ENCODE data around the gene ADAMTS12. TPM values are rescaled to one million over a fixed set of nuclear protein-coding genes. Genes with fewer than 3 reads are reported as not detected.

Gene ADAMTS12
- total and polyA plus RNA-seq, 9 of the 15 experiments (the other 6 are each of a cell fraction or from before 2014, with no cell fraction given): 0.11 TPM; not detected in 8

DNA sequence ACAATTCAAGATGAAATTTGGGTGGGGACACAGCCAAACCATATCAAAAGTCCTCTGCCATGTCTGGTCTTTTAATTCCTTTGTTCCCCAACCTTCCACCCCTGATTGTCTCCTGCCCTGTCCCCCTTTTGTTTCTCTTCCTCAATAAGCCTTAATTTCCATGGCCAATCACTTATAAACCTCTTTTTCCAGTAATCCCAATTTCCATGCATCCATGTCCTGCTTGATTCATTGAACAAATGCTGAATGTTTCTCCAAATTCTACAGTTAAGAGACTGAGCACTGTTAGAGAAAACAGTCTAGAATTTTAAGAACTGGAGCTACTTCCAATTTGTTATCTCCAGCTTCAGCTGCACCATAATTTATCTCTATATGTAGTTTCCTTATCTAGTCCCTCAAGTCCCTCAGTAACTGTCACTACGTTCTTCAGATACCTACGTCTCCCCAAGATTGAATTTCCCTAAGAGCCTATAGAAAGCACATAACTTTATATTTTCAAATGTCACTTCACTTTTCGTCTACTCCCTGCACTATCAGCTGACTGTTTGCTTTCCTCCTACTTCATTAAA lies 416.8 kb downstream of the ADAMTS12 start (continued):
- TF ChIP-seq, protein P1, sequence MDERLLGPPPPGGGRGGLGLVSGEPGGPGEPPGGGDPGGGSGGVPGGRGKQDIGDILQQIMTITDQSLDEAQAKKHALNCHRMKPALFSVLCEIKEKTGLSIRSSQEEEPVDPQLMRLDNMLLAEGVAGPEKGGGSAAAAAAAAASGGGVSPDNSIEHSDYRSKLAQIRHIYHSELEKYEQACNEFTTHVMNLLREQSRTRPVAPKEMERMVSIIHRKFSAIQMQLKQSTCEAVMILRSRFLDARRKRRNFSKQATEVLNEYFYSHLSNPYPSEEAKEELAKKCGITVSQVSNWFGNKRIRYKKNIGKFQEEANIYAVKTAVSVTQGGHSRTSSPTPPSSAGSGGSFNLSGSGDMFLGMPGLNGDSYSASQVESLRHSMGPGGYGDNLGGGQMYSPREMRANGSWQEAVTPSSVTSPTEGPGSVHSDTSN (CRISPR knock-in tag; IDR thresholded peaks at IDR 0.05; ENCODE audit: low read depth): no peak
- TF ChIP-seq, protein P1 (tag; conservative IDR thresholded peaks at IDR 0.05; ENCODE audit: low read depth): peak; percentile 82
- peak; percentile 49; the same call in 1 of the 2 replicates for TF ChIP-seq CC2D1A (IDR thresholded peaks at IDR 0.05)
- peak; percentile 92 for TF ChIP-seq MEIS2 (IDR thresholded peaks at IDR 0.05; ENCODE audit: partially characterized antibody)
- TF ChIP-seq NFIC (IDR thresholded peaks at IDR 0.05): peak; percentile 68
- TF ChIP-seq HSF4 (CRISPR knock-in tag; IDR thresholded peaks at IDR 0.05; ENCODE audit: borderline replicate concordance): no peak
- TF ChIP-seq, protein P2, sequence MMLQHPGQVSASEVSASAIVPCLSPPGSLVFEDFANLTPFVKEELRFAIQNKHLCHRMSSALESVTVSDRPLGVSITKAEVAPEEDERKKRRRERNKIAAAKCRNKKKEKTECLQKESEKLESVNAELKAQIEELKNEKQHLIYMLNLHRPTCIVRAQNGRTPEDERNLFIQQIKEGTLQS (IDR thresholded peaks at IDR 0.05): no peak
- TF ChIP-seq, protein P2 (CRISPR knock-in tag; conservative IDR thresholded peaks at IDR 0.05): no peak
- TF ChIP-seq, protein P3, sequence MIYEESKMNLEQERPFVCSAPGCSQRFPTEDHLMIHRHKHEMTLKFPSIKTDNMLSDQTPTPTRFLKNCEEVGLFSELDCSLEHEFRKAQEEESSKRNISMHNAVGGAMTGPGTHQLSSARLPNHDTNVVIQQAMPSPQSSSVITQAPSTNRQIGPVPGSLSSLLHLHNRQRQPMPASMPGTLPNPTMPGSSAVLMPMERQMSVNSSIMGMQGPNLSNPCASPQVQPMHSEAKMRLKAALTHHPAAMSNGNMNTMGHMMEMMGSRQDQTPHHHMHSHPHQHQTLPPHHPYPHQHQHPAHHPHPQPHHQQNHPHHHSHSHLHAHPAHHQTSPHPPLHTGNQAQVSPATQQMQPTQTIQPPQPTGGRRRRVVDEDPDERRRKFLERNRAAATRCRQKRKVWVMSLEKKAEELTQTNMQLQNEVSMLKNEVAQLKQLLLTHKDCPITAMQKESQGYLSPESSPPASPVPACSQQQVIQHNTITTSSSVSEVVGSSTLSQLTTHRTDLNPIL (CRISPR knock-in tag; IDR thresholded peaks at IDR 0.05): no peak
- TF ChIP-seq ZNF644 (tag; IDR thresholded peaks at IDR 0.05; ENCODE audit: low read depth): 0 out of 2 replicates have a peak, but pooled peaks have one; percentile 49
- TF ChIP-seq, protein P4, sequence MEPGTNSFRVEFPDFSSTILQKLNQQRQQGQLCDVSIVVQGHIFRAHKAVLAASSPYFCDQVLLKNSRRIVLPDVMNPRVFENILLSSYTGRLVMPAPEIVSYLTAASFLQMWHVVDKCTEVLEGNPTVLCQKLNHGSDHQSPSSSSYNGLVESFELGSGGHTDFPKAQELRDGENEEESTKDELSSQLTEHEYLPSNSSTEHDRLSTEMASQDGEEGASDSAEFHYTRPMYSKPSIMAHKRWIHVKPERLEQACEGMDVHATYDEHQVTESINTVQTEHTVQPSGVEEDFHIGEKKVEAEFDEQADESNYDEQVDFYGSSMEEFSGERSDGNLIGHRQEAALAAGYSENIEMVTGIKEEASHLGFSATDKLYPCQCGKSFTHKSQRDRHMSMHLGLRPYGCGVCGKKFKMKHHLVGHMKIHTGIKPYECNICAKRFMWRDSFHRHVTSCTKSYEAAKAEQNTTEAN (CRISPR knock-in tag; IDR thresholded peaks at IDR 0.05): no peak
- peak; percentile 86 for TF ChIP-seq SMARCA4 (IDR thresholded peaks at IDR 0.05)
- TF ChIP-seq, protein P5, sequence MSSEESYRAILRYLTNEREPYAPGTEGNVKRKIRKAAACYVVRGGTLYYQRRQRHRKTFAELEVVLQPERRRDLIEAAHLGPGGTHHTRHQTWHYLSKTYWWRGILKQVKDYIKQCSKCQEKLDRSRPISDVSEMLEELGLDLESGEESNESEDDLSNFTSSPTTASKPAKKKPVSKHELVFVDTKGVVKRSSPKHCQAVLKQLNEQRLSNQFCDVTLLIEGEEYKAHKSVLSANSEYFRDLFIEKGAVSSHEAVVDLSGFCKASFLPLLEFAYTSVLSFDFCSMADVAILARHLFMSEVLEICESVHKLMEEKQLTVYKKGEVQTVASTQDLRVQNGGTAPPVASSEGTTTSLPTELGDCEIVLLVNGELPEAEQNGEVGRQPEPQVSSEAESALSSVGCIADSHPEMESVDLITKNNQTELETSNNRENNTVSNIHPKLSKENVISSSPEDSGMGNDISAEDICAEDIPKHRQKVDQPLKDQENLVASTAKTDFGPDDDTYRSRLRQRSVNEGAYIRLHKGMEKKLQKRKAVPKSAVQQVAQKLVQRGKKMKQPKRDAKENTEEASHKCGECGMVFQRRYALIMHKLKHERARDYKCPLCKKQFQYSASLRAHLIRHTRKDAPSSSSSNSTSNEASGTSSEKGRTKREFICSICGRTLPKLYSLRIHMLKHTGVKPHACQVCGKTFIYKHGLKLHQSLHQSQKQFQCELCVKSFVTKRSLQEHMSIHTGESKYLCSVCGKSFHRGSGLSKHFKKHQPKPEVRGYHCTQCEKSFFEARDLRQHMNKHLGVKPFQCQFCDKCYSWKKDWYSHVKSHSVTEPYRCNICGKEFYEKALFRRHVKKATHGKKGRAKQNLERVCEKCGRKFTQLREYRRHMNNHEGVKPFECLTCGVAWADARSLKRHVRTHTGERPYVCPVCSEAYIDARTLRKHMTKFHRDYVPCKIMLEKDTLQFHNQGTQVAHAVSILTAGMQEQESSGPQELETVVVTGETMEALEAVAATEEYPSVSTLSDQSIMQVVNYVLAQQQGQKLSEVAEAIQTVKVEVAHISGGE (CRISPR knock-in tag; IDR thresholded peaks at IDR 0.05): peak in 1 of 3 experiments; percentile 54; a peak in 2 of 6 replicates
- no peak for TF ChIP-seq ZNF589 (CRISPR knock-in tag; IDR thresholded peaks at IDR 0.05; ENCODE audit: low read depth)
- peak; percentile 73 for TF ChIP-seq SOX6 (IDR thresholded peaks at IDR 0.05)
- no peak for TF ChIP-seq MED1 (CRISPR knock-in tag; IDR thresholded peaks at IDR 0.05; ENCODE audit: borderline replicate concordance)
